ENCODE results near the gene PI4KB. TPM values are rescaled to one million over a fixed set of nuclear protein-coding genes. Genes with fewer than 3 reads are reported as not detected.

The PI4KB gene
- total RNA-seq = 42.9 and 43.9 TPM in 2 replicates

DNA sequence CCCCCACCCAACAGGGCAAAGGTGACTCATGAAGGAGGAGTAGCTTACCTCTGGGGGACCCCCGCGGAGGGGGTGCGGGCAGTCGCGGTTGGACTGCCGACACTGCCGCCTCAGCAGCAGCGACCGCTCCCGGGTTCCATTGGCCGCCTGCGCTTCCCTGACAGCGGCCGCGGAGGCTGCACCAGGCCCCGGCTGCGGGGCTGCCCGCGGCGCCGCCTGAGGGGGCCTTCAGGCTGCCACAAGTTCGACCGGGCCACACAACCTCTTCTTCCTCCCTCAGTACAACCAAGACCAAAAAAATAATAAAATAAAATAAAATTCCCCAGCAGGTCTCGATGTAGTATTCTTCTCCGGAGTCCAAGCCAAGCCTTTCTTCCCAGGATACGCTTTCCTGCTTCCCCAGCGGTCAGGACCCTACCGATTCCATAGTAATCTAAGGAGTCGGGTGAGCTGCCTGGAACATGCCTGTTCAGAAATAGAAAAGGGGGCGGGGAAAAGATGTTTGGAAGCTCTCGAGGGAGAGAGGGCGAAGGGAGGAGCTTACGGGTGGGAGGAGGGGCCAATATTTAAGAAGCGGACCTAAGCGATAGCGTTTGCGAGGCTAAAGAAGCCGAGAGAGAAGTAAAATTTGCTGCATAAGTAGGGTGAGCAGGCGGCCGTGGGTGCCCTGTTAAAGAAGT is at the start of gene PI4KB:
Gene PI4KB, minus strand, starts transcription at position 194 of the 680 bp plus-strand sequence. CDS start 10,935 bp downstream, outside the sequence.

DNA sequence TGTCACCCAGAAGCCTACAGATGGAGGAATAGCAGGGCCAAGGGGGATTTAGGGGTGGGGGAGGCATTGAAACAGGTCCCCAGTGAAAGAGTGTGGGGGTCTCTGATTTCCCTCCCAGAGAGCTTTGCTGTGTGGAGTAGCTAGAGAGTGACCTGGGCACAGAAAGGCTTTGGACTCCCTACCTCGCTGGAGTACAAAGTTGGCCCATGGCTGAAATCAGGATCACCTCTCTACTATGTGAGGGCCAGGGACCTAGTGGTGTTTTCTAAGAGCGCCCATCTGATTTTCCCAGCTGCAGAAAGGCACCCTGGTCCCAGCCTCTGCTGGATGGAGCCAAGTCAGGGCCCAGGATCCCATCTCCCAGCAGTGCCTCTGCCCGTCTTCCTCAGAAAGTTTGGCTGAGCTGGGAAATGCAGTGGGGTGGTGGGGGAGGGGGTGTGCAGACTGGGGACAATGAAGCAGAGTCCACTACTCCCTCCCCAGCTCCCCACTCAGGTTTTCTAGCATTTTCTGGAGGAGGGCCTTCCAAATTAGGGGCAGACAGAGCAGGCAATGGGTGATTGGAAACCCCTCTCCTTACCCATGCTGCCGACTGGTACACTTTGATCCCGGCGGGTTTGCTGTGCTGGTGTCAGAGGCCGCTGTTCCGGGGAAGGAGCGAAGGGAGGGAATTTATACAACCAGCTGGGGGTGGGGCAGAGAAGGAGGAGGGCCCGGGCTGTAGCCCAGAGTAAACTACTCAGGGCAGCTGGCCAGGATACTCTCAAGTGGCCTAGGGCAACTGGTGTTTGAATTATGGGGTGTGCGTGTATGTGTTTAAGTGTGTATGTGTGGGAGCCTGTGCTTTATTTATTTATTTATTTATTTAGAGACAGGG is 45.1 kb upstream of the PI4KB start, which contains the start of gene SELENBP1:
Gene SELENBP1, minus strand, starts transcription at position 648 of the 877 bp plus-strand sequence. Its CDS starts 64 bp downstream, at position 584.

DNA sequence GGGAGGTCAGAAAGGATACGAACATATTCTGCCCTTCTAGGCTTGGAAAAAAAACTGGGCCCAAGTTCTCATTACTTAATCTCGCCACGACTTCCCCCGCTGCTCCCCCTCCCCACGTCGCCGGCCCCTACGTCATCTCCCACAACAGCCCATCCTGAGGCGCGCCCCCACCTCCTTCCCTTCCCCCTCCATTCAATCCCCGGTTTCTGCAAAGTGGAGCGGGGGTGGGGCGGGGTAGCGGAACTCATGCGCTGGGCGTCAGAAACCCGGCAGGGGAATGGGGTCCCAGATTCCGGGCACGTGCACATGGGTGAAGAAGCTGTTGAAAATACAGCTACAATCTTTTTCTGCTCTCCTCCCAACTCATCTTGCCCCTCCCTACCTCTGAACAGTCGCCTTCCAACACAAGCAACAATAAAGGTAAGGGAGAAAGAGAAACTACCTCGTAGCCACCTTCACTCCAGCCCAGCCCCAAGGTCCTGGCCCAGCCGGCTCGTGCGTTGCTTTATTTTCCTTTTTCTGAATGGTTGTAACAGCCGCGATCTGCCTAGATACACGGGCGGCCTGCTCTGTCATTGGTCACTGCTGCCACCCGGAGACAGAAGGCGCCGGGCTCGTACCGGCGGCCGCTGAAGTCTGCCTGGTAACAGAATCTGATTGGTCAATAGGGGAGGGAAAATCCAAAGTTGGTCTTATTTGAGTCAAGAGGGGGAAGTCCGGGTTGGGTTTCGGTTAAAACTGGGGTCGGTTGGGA is 19.7 kb upstream of the PI4KB start, which contains the start of gene RFX5:
Gene RFX5, minus strand, starts transcription at position 484 of the 754 bp plus-strand sequence. CDS start 932 bp downstream, outside the sequence.

DNA sequence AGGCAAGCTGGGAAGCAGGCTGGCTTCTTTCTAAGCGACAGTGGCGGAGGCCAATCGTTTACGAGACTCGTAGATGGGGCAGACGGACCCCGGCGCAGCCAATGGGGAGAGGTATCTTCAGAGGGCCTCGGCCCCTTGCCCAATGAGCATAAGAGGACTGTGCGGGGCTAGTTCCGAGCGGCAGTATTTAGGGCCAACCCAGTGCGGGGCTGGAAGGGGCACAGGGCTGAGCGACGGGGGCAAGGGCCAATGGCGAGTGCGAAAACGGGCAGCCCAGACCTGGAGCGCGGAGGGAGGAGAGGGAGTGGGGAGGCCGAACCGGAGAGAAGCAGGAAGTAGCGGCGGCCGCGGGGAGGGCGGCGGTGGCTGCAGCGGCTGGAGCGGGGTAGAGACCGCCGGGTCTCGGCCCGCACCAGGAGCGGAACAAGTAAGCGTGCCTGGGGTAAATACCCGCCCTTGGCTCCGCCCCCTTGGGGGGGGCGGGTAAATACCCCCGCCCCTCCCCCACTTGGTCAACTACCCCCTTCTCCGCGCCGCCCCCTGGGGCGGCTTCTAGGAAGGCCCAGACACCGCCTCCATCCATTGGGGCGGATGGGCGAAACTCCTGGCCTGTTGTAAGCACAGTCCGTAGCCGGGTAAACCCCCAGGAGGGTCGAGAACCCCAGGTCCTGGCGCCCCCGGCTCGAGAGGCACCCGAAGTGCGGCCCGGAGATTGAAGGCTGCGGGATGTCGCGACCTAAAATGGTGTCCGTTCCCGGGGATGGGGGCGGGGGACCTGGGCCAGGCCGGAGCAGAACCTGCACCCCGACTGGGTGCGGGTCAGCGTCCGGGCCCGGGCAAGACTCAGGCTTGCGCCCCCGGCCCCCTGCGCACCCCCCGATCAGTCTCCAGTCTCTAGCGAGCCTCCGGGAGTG is 45.0 kb downstream of the PI4KB start, which contains the start of gene ZNF687:
Gene ZNF687, plus strand, starts transcription at position 331 of the 914 bp plus-strand sequence. CDS start 3,993 bp downstream, outside the sequence.

DNA sequence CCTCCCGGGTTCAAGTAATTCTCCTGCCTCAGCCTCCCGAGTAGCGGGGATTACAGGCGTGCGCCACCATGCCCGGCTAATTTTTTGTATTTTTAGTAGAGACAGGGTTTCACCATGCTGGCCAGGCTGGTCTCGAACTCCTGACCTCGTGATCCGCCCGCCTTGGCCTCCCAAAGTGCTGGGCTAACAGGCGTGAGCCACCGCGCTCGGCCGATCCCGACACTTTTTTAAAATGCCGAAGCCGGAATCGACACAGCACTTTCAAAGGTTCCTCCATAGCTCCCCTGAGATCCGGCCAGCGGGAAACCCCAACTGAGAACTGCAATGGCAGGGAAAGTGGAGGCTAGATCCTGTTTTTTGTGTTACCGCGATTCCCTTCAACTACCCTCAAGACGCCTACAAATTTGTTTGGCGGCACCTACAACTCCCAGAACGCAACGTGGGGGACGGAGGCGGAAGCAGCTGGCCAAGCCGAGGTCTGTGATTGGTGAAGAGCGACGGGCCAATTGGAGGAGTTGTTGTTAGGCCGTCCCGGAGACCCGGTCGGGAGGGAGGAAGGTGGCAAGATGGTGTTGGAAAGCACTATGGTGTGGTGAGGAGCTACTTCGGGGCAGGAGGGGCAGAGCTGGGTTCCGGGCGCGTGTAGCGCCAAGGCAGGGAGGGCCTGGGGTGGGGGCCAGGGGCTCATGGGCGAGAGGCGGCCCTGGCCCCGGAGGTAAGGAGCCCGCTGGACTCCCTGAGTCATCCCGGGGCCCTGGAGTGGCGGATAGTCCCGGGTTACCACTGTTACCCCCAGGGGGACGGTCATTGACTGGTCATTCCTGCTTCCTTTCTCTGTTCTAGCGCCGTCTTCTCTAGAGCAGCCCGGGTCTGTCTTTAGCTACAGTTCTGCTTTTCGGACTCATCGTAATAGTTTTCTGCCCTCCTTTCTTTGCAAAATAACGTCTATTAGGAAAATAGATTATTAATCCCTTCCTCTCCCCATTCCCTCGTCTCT is 72.7 kb downstream of the PI4KB start, which contains the start of gene PSMD4:
Gene PSMD4, plus strand, starts transcription at position 518 of the 997 bp plus-strand sequence. Its CDS starts 49 bp downstream, at position 567.

Small RNAs within 50 kb of the gene (small RNA-seq; reads per million reads assigned to genes)
- not detected for gene RN7SL444P

Other genes starting within 250 kb of the PI4KB start
- gene SEMA6C, start 180.8 kb downstream of the PI4KB start, total RNA-seq = 15.5 and 16.6 TPM in 2 replicates
- not detected in 2 replicates for gene TNFAIP8L2, start 170.8 kb downstream of the PI4KB start, total RNA-seq
- 4.8 and 5.3 TPM in 2 replicates for gene LYSMD1, start 161.5 kb downstream of the PI4KB start, total RNA-seq
- gene SCNM1, start 161.3 kb downstream of the PI4KB start, total RNA-seq = 27.0 and 29.0 TPM in 2 replicates
- gene TMOD4, start 151.4 kb downstream of the PI4KB start, total RNA-seq = 0.53 TPM in 1 of 2 replicates, not detected in the other
- gene VPS72, start 137.2 kb downstream of the PI4KB start, total RNA-seq = 40.4 and 46.2 TPM in 2 replicates
- gene PIP5K1A, start 128.9 kb downstream of the PI4KB start, total RNA-seq = 75.6 and 77.0 TPM in 2 replicates
- 122 and 124 TPM in 2 replicates for gene PSMD4, start 72.7 kb downstream of the PI4KB start, total RNA-seq
- 9.8 and 11.3 TPM in 2 replicates for gene ZNF687, start 45.1 kb downstream of the PI4KB start, total RNA-seq
- gene RFX5, start 19.8 kb upstream of the PI4KB start, total RNA-seq = 51.7 and 62.8 TPM in 2 replicates
- gene SELENBP1, start 45.3 kb upstream of the PI4KB start, total RNA-seq = 11.3 and 12.1 TPM in 2 replicates
- 355 and 391 TPM in 2 replicates for gene PSMB4, start 72.2 kb upstream of the PI4KB start, total RNA-seq
- gene POGZ, start 132.1 kb upstream of the PI4KB start, total RNA-seq = 44.9 and 51.7 TPM in 2 replicates
- 0.93 and 1.7 TPM in 2 replicates for gene CGN, start 184.0 kb upstream of the PI4KB start, total RNA-seq
- gene TUFT1, start 212.9 kb upstream of the PI4KB start, total RNA-seq = 1.9 and 2.9 TPM in 2 replicates